WTC11 (cell line): ENCODE results near the gene COL4A2. TPM values are rescaled to one million over a fixed set of nuclear protein-coding genes. Genes with fewer than 3 reads are reported as not detected.

Source experiments
- ATAC-seq: fragments of 200-7000 bp; cut with Tn5 transposase; 2 replicates; pipeline ENCODE4 v1.10.0; 2021; ENCODE audit warnings: mild to moderate bottlenecking, moderate library complexity
- CTCF ChIA-PET: fragments of 300-600 bp; sonication (Branson Sonifier 250); formaldehyde crosslinking; loops from one replicate; lab custom pipeline; 2021; ENCODE audit warnings: antibody characterized with exemption; lab: Charles Lee
- POLR2A ChIA-PET: fragments of 350-600 bp; sonication (Branson Sonifier 250); formaldehyde crosslinking; loops from one replicate; lab custom pipeline; 2021; ENCODE audit warnings: antibody characterized with exemption; lab: Charles Lee
- DNase-seq: peaks from one replicate; pipeline ENCODE4 v3.0.0; 2021; ENCODE audit warnings: low spot score
- H3K27ac Mint-ChIP-seq: 2 replicates; pipeline ENCODE4 v1.8.0; 2021; ENCODE audit warnings: mixed read lengths
- H3K27me3 Mint-ChIP-seq: 2 replicates; pipeline ENCODE4 v1.8.0; 2021; ENCODE audit warnings: low read depth, mild to moderate bottlenecking, moderate library complexity, mixed read lengths
- H3K36me3 Mint-ChIP-seq: 2 replicates; pipeline ENCODE4 v1.8.0; 2021; ENCODE audit warnings: mixed read lengths
- H3K4me1 Mint-ChIP-seq: 2 replicates; pipeline ENCODE4 v1.8.0; 2022; ENCODE audit warnings: mixed read lengths
- H3K4me3 Mint-ChIP-seq: 2 replicates; pipeline ENCODE4 v1.8.0; 2021; ENCODE audit warnings: mild to moderate bottlenecking, moderate library complexity, mixed read lengths
- H3K9me3 Mint-ChIP-seq: 2 replicates; pipeline ENCODE4 v1.8.0; 2021; ENCODE audit warnings: mixed read lengths
- CREM ChIP-seq: sonication (generic); formaldehyde crosslinking; IDR thresholded peaks from 2 replicates; pipeline ENCODE4 v1.8.1; 2022; ENCODE audit warnings: mild to moderate bottlenecking, missing genetic modification reagents, moderate library complexity
- FOXJ3 ChIP-seq: sonication (generic); formaldehyde crosslinking; IDR thresholded peaks from 2 replicates; pipeline ENCODE4 v1.9.0; 2021; ENCODE audit warnings: missing genetic modification reagents, mild to moderate bottlenecking, borderline replicate concordance
- FOXK1 ChIP-seq: sonication (generic); formaldehyde crosslinking; IDR thresholded peaks from 2 replicates; pipeline ENCODE4 v1.8.0; 2022; ENCODE audit warnings: mild to moderate bottlenecking, moderate library complexity, missing genetic modification reagents
- NFE2L1 ChIP-seq: sonication (generic); formaldehyde crosslinking; IDR thresholded peaks from 2 replicates; pipeline ENCODE4 v1.8.1; 2023; ENCODE audit warnings: missing genetic modification reagents
- NR1H2 ChIP-seq: sonication (generic); formaldehyde crosslinking; IDR thresholded peaks from 2 replicates; pipeline ENCODE4 v1.9.0; 2021; ENCODE audit warnings: mild to moderate bottlenecking, moderate library complexity, missing genetic modification reagents
- RORB ChIP-seq: fragments of 250-450 bp; sonication (Bioruptor Pico); IDR thresholded peaks from 2 replicates; pipeline ENCODE4 v1.9.0; 2021; ENCODE audit warnings: mild to moderate bottlenecking
- SMAD4 ChIP-seq: sonication (generic); formaldehyde crosslinking; IDR thresholded peaks from 2 replicates; pipeline ENCODE4 v1.8.0; 2022; ENCODE audit warnings: mild to moderate bottlenecking, missing genetic modification reagents
- TEAD1 ChIP-seq: sonication (generic); formaldehyde crosslinking; IDR thresholded peaks from 2 replicates; pipeline ENCODE4 v1.8.0; 2022; ENCODE audit warnings: mild to moderate bottlenecking, missing genetic modification reagents
- TEAD4 ChIP-seq: sonication (generic); formaldehyde crosslinking; IDR thresholded peaks from 2 replicates; pipeline ENCODE4 v1.8.0; 2022; ENCODE audit warnings: mild to moderate bottlenecking, missing genetic modification reagents
- ZBTB21 ChIP-seq: sonication (generic); formaldehyde crosslinking; IDR thresholded peaks from 2 replicates; pipeline ENCODE4 v1.8.1; 2023; ENCODE audit warnings: mild to moderate bottlenecking, missing genetic modification reagents, borderline replicate concordance
- ZNF219 ChIP-seq: sonication (generic); formaldehyde crosslinking; IDR thresholded peaks from 2 replicates; pipeline ENCODE4 v1.8.0; 2023; ENCODE audit warnings: missing genetic modification reagents, mild to moderate bottlenecking, borderline replicate concordance
- ZNF263 ChIP-seq: sonication (generic); formaldehyde crosslinking; IDR thresholded peaks from 2 replicates; pipeline ENCODE4 v1.8.1; 2022; ENCODE audit warnings: low read depth, mild to moderate bottlenecking, moderate library complexity, missing genetic modification reagents
- ZNF317 ChIP-seq: sonication (generic); formaldehyde crosslinking; IDR thresholded peaks from 2 replicates; pipeline ENCODE4 v1.8.1; 2023; ENCODE audit warnings: low read depth, mild to moderate bottlenecking, moderate library complexity, missing genetic modification reagents, borderline replicate concordance
- ZNF416 ChIP-seq: fragments of 250-450 bp; sonication (Bioruptor Pico); IDR thresholded peaks from 2 replicates; pipeline ENCODE4 v1.9.0; 2021; ENCODE audit warnings: mild to moderate bottlenecking, inconsistent platforms
- ZNF671 ChIP-seq: fragments of 250-450 bp; sonication (Bioruptor Pico); IDR thresholded peaks from 2 replicates; pipeline ENCODE4 v1.8.0; 2021; ENCODE audit warnings: mild to moderate bottlenecking
- total RNA-seq: library from RNA; stranded (reverse); gene quantifications from 3 replicates; pipeline ENCODE4 v1.2.3, GENCODE V29; 2021
- TF ChIP-seq, protein P1 (sequence below): sonication (generic); formaldehyde crosslinking; conservative IDR thresholded peaks from 2 replicates; pipeline ENCODE4 v1.8.1; 2022; ENCODE audit warnings: mild to moderate bottlenecking, missing genetic modification reagents
- TF ChIP-seq, protein P2 (sequence below): sonication (generic); formaldehyde crosslinking; IDR thresholded peaks from 2 replicates; pipeline ENCODE4 v1.8.0; 2022; ENCODE audit warnings: mild to moderate bottlenecking, missing genetic modification reagents
- TF ChIP-seq, protein P3 (sequence below): sonication (generic); formaldehyde crosslinking; IDR thresholded peaks from 2 replicates; pipeline ENCODE4 v1.8.1; 2023; ENCODE audit warnings: mild to moderate bottlenecking, missing genetic modification reagents, borderline replicate concordance
- TF ChIP-seq, protein P4 (sequence below): sonication (generic); formaldehyde crosslinking; IDR thresholded peaks from 2 replicates; pipeline ENCODE4 v1.8.1; 2022; ENCODE audit warnings: mild to moderate bottlenecking, moderate library complexity, missing genetic modification reagents
- TF ChIP-seq, protein P5 (sequence below): sonication (generic); formaldehyde crosslinking; IDR thresholded peaks from 2 replicates; pipeline ENCODE4 v1.8.1; 2022; ENCODE audit warnings: missing genetic modification reagents, borderline replicate concordance
- TF ChIP-seq, protein P6 (sequence below): sonication (generic); formaldehyde crosslinking; IDR thresholded peaks from 2 replicates; pipeline ENCODE4 v1.8.1; 2023; ENCODE audit warnings: mild to moderate bottlenecking, missing genetic modification reagents
- TF ChIP-seq, protein P7 (sequence below): fragments of 250-450 bp; sonication (Bioruptor Pico); conservative IDR thresholded peaks from 2 replicates; pipeline ENCODE4 v1.9.0; 2021; ENCODE audit warnings: mild to moderate bottlenecking
- TF ChIP-seq, protein P8 (sequence below): sonication (generic); formaldehyde crosslinking; IDR thresholded peaks from 2 replicates; pipeline ENCODE4 v1.8.1; 2023; ENCODE audit warnings: mild to moderate bottlenecking, missing genetic modification reagents

Gene COL4A2
- total RNA-seq, 1 experiment from 2014 or later: 109 TPM

DNA sequence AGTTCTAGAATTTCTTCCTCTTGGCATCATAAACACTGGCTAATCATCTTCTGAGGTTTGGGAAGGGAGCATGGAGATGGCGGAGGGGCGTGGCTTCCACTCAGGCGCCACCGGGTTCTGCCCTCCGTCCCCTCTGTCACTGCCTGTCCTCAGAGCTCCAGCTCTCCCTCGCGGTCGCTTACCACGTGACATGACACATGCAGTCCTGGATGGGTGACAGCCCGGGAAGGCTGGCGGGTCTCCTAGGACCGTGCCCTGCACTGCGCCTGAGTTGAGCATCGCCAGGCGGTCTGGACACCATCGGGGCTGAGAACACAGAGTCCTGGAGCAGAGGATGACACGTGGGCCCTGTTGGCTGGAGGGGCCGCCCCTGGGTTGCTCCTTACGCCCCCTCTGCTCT lies 131.1 kb downstream of the COL4A2 start:
- no peak for ATAC-seq
- Mint-ChIP-seq H3K27me3 (no peaks in the 10 kb centered on the region), H3K9me3 (no peaks in the 10 kb centered on the region), H3K27ac (no peak overlapping the region), H3K4me1 (peaks cover 4% of the 10 kb centered on the region; the same call in 1 of the 2 replicates), H3K4me3 (no peak overlapping the region), H3K36me3 (peaks cover 32% of the 10 kb centered on the region)
- TF ChIP-seq, protein P1, sequence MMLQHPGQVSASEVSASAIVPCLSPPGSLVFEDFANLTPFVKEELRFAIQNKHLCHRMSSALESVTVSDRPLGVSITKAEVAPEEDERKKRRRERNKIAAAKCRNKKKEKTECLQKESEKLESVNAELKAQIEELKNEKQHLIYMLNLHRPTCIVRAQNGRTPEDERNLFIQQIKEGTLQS: no peak
- TF ChIP-seq SMAD4 (CRISPR knock-in tag) (no peak), ZNF263 (CRISPR knock-in tag) (no peak), NFE2L1 (CRISPR knock-in tag) (no peak), ZNF317 (CRISPR knock-in tag) (no peak), TEAD1 (CRISPR knock-in tag) (no peak), RORB (CRISPR knock-in tag) (no peak), ZBTB21 (CRISPR knock-in tag) (no peak)
- TF ChIP-seq, protein P2, sequence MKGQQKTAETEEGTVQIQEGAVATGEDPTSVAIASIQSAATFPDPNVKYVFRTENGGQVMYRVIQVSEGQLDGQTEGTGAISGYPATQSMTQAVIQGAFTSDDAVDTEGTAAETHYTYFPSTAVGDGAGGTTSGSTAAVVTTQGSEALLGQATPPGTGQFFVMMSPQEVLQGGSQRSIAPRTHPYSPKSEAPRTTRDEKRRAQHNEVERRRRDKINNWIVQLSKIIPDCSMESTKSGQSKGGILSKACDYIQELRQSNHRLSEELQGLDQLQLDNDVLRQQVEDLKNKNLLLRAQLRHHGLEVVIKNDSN: no peak
- DNase-seq: no peak
- ChIA-PET POLR2A (no interaction called here), CTCF (no interaction called here)

DNA sequence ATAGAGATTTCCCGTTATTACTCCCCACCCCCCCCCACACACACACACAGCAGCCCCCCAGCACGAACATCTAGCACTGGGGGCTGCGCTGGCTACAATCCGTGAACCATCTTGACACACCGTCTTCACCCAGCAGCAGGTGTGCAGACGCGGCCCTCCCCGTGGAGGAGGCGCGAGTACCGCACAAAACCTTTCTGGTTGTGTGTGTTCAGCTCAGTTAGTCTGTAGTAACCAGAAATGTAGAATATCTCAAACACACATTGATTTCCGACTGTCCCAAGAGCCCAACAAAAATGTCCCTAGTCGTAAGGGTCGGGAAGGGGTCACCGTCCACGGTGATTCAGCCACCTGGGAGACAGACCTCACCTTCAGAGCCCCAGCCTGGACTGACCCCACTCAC lies 131.7 kb downstream of the COL4A2 start:
- Mint-ChIP-seq H3K36me3 (peaks cover 32% of the 10 kb centered on the region), H3K4me1 (peaks cover 4% of the 10 kb centered on the region; the same call in 1 of the 2 replicates), H3K9me3 (no peaks in the 10 kb centered on the region), H3K27ac (0 out of 2 replicates have a peak overlapping the region, but pooled peaks have one; percentile 41), H3K27me3 (no peaks in the 10 kb centered on the region), H3K4me3 (no peak overlapping the region)
- DNase-seq (no peak), ATAC-seq (no peak)
- POLR2A ChIA-PET: no interaction called here
- CTCF ChIA-PET: no interaction called here
- TF ChIP-seq, protein P3, sequence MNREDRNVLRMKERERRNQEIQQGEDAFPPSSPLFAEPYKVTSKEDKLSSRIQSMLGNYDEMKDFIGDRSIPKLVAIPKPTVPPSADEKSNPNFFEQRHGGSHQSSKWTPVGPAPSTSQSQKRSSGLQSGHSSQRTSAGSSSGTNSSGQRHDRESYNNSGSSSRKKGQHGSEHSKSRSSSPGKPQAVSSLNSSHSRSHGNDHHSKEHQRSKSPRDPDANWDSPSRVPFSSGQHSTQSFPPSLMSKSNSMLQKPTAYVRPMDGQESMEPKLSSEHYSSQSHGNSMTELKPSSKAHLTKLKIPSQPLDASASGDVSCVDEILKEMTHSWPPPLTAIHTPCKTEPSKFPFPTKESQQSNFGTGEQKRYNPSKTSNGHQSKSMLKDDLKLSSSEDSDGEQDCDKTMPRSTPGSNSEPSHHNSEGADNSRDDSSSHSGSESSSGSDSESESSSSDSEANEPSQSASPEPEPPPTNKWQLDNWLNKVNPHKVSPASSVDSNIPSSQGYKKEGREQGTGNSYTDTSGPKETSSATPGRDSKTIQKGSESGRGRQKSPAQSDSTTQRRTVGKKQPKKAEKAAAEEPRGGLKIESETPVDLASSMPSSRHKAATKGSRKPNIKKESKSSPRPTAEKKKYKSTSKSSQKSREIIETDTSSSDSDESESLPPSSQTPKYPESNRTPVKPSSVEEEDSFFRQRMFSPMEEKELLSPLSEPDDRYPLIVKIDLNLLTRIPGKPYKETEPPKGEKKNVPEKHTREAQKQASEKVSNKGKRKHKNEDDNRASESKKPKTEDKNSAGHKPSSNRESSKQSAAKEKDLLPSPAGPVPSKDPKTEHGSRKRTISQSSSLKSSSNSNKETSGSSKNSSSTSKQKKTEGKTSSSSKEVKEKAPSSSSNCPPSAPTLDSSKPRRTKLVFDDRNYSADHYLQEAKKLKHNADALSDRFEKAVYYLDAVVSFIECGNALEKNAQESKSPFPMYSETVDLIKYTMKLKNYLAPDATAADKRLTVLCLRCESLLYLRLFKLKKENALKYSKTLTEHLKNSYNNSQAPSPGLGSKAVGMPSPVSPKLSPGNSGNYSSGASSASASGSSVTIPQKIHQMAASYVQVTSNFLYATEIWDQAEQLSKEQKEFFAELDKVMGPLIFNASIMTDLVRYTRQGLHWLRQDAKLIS (CRISPR knock-in tag): no peak
- no peak for TF ChIP-seq FOXJ3 (CRISPR knock-in tag)
- no peak for TF ChIP-seq ZNF317 (CRISPR knock-in tag)
- no peak for TF ChIP-seq NFE2L1 (CRISPR knock-in tag)
- TF ChIP-seq ZNF671: no peak
- TF ChIP-seq, protein P4, sequence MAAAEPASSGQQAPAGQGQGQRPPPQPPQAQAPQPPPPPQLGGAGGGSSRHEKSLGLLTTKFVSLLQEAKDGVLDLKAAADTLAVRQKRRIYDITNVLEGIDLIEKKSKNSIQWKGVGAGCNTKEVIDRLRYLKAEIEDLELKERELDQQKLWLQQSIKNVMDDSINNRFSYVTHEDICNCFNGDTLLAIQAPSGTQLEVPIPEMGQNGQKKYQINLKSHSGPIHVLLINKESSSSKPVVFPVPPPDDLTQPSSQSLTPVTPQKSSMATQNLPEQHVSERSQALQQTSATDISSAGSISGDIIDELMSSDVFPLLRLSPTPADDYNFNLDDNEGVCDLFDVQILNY (CRISPR knock-in tag): no peak
- TF ChIP-seq NR1H2 (CRISPR knock-in tag): no peak
- no peak for TF ChIP-seq ZNF219 (CRISPR knock-in tag)
- TF ChIP-seq, protein P5, sequence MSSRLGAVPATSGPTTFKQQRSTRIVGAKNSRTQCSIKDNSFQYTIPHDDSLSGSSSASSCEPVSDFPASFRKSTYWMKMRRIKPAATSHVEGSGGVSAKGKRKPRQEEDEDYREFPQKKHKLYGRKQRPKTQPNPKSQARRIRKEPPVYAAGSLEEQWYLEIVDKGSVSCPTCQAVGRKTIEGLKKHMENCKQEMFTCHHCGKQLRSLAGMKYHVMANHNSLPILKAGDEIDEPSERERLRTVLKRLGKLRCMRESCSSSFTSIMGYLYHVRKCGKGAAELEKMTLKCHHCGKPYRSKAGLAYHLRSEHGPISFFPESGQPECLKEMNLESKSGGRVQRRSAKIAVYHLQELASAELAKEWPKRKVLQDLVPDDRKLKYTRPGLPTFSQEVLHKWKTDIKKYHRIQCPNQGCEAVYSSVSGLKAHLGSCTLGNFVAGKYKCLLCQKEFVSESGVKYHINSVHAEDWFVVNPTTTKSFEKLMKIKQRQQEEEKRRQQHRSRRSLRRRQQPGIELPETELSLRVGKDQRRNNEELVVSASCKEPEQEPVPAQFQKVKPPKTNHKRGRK: no peak
- TF ChIP-seq FOXK1 (CRISPR knock-in tag): no peak
- TF ChIP-seq, protein P6, sequence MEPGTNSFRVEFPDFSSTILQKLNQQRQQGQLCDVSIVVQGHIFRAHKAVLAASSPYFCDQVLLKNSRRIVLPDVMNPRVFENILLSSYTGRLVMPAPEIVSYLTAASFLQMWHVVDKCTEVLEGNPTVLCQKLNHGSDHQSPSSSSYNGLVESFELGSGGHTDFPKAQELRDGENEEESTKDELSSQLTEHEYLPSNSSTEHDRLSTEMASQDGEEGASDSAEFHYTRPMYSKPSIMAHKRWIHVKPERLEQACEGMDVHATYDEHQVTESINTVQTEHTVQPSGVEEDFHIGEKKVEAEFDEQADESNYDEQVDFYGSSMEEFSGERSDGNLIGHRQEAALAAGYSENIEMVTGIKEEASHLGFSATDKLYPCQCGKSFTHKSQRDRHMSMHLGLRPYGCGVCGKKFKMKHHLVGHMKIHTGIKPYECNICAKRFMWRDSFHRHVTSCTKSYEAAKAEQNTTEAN (CRISPR knock-in tag): no peak
- TF ChIP-seq, protein P7, sequence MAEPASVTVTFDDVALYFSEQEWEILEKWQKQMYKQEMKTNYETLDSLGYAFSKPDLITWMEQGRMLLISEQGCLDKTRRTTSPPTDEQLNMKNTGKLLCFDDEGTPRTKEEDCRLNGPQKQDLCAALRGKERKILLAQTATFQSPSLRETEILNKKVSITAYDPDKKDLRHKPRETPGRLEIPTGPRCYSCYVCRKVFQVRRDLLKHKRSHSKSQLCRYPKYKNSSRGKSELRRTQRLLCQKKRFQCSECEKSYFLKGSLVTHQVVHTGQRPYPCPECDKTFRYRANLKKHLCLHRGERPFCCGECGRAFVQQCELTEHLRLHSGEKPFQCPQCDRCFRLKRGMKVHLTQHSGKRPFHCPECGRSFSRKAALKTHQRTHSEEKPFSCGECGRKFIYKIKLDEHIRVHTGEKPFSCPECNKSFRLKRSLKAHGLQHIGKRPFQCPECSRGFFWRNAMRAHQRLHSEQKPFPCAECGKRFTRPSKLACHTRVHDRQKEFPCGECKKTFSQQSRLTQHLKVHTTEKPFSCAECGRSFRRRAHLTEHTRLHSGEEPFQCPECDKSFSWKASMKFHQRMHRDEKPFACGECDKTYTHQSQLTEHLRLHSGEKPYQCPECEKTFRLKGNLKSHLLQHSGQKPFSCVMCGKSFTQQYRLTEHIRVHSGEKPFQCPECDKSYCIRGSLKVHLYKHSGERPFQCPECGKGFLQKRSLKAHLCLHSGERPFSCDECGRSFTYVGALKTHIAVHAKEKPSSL: no peak
- TF ChIP-seq ZNF416: no peak
- TF ChIP-seq TEAD4 (CRISPR knock-in tag): no peak
- no peak for TF ChIP-seq CREM (CRISPR knock-in tag)
- TF ChIP-seq, protein P8, sequence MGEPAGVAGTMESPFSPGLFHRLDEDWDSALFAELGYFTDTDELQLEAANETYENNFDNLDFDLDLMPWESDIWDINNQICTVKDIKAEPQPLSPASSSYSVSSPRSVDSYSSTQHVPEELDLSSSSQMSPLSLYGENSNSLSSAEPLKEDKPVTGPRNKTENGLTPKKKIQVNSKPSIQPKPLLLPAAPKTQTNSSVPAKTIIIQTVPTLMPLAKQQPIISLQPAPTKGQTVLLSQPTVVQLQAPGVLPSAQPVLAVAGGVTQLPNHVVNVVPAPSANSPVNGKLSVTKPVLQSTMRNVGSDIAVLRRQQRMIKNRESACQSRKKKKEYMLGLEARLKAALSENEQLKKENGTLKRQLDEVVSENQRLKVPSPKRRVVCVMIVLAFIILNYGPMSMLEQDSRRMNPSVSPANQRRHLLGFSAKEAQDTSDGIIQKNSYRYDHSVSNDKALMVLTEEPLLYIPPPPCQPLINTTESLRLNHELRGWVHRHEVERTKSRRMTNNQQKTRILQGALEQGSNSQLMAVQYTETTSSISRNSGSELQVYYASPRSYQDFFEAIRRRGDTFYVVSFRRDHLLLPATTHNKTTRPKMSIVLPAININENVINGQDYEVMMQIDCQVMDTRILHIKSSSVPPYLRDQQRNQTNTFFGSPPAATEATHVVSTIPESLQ (CRISPR knock-in tag): no peak
